Occipital lobe (tissue), 2 donors: ENCODE results near the gene SKAP2. TPM values are rescaled to one million over a fixed set of nuclear protein-coding genes. Genes with fewer than 3 reads are reported as not detected.

Experiments
- DNase-seq: peaks from one replicate; lab custom pipeline; 2025; lab: John Stamatoyannopoulos, UW
- total RNA-seq: library from RNA; depleted of rRNA; stranded (reverse); fragments of >200 nt; gene quantifications from one replicate; pipeline ENCODE4 v1.2.3, GENCODE V29; 2014

The SKAP2 gene
- total RNA-seq, 1 donor from 2014 or later, result 1.2 TPM

DNA sequence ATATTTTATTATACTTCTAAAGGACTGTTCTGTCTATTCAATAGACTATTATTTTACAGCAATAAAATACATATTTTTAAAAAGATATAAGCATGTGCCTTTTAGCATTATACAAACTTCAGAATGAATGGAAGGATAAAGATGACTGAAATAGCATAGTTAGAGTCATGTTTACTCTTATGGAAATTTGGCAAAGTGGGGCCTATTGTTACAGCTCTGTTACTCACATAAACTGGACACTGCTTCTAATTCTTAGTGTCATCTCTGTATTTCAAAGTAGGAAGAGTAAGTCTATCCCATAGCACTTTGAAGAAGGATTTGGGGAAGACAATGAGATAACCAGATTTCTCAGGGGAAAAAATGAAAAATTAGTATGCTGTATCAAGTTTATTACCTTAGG lies 168.2 kb downstream of the SKAP2 start:
- DNase-seq, result no peak

DNA sequence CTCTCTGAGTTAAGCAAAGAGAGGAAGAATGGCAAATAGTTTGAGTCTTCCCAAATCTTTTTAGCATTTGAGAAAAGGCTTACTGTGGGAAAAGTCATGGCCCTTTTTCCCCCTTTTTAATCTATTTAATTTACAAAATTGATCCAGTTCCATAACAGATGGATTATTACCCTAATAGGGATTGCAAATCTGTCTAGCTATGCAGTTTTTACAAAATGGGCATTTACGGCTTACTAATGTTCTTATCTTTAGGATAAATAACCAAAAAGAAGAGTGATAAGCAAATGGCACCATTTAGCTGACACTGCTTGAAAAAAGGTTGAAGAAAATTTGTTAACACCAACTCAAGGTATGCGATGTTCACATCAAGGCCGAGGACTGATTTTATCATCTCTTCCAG lies 169.7 kb downstream of the SKAP2 start:
- DNase-seq, result no peak

DNA sequence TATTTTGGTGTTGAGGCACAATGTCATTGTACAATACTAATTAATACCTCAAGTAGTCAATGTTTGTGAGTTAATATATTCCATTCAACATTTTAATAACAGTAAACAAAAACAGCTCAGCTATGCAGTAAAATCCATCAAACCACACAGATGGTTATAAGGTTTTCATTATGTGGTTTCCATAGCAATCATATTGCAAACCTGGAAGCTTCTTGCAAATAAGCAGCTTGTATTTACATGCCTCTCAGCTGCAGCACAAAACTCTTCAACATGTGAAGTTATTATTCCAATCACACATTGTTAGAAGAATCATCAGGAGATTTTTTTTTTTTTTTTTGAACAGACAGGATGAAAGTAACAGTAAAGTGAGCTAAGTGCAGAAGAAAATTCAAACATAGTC lies 170.2 kb downstream of the SKAP2 start:
- DNase-seq, result no peak

DNA sequence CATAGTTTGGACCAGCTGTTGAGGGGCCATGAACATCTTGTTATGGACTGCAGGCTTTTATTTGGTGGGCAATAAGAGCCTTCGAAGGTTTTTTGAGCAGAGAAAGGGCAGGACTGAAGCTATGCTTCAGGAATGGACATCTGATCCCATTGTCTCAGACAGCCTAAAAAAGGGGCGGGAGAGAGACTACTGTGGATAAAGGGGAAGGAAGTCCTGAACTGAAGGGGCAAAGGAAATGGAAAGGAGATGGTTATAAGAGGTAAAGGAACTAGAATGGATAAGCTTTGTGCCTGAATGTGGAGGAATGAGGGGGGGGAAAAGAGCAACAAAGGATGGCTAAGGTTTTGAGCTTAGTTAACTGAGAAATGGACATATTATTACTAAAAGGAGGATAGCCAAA lies 172.5 kb downstream of the SKAP2 start:
- DNase-seq, result no peak

DNA sequence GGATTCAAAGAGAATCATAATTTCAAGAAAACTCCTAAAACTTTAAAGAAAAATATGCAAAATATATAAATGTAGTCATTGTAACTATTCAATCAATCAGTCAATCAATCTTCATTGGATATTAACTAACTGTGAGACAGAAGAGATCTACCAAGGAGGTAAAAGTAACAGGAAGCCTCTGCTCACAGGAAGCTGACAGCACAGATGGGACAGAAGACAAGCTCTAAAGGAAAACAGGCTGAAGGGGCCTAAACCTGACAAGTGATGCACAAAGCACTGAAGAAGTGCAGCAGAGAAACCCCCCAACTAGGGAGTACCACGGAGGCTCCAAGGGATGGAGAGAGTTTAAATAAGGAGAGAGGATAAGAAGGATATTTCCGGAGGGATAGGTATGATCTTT lies 173.0 kb downstream of the SKAP2 start:
- DNase-seq, result no peak

DNA sequence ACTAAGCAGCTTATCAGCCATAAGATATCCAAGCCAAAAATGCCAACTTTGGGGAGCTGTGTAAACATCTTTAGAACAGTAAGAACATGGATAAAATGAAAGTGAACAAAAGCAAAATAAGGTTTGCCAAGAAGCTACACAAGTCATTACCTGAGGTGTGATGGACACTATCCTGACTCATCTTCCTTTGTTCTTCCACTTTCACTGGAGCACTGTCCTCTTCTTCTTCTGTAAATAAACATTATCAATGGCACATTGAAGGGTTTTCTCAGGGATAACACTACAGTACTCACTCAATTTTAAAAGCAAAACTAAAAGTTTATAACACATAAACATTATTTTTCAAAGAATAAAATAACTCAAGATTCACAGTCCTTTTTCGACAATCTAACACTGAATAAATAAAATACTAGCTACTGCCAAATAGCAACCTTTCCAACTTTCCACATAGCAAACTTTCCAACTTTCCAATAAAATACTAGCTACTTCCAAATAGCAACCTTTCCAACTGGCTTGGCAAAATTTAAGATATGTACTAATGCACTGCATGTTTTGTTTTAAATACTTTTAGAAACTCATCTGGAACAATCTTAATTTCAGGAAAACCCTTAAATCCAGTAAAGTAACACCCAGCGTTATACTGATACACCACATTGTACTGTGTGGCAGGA lies 174.1 kb downstream of the SKAP2 start:
- no peak for DNase-seq

DNA sequence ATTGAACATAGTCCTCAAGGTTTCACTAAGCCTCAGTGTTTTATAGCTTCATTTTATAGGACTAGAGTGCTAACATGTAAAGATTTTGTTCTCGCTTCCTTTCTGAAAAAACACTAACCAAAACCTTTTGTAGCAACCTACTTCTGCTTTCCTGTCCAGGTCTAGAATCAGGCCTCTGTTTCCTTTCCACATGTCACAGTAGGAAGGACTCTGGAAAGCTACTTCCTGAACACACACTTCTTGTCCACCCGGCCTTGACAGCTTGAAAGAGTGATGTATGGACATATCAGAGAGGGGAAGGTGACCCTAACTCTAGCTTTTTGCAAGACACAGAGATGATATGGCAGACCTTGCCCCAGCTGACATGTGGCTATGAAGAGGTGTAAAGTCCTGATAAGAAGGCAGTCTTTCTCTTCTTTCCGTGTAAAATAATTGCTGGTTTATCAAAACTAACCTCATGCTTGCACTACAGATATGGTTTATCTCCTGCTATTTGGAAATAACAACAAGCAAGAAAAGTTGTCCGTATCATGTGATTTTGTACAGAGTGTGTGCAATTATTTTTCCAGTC lies 175.4 kb downstream of the SKAP2 start:
- DNase-seq, result no peak

DNA sequence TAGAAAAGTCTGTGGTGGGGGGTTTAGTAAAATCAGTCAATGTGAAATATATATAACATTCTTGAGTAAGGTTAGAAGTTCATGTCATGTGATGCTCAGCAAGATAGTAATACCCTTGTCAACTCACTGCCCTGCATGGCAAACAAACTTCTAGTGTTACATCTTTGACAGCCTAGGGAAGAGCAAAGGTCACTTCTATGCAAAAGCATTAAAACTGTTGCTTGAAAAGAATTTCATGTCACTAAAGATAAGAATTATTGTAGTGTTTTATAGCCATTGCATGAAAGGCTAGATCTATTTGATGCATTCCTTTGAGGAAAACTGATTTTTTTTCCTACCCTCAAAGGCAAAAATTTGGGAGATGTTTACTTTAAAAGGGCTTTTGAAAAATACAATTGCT lies 176.0 kb downstream of the SKAP2 start:
- DNase-seq, result no peak

DNA sequence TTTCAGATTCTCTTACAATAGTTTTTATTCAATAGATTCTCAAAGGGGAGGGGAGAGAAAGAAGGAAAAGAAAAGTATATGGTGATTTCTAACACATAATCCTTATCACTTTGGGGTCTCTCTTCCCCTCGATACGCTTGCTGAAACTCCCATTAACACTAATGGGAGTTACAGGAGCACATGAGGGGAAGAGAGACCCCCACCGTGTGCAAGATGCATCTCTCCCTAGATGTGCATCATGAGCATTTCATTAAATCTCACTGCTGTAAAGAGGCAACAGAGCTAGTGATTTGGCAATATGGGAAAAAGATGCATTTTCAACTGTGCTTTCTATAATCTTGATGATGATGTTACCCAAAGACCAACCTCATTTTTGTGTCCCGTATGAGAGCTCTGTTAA lies 177.4 kb downstream of the SKAP2 start:
- no peak for DNase-seq

DNA sequence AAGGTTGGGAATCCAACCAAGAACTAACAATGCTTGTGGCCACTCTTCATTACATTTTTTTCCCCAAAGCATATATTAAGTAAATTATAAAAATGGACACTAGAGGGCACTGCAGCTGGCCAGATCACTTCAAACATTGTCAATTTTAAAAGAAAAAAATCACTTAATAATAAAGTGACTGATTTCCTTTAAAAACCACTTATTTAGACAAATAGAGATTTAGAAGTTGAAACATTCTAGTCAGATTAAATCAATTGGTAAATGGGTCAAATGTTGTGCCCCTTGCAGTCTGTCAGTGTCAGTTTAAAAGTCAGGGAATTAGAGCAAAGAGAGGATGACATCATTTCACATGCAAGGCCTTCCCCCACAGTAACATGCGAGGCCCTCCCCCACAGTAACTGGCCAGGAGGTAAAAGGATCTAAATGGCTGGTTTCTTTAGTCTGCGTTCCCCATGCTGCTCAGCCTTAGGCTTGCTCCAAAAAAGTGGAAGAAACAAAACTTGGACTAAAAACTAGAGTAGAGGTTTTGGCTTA lies 177.9 kb downstream of the SKAP2 start:
- DNase-seq, result no peak

DNA sequence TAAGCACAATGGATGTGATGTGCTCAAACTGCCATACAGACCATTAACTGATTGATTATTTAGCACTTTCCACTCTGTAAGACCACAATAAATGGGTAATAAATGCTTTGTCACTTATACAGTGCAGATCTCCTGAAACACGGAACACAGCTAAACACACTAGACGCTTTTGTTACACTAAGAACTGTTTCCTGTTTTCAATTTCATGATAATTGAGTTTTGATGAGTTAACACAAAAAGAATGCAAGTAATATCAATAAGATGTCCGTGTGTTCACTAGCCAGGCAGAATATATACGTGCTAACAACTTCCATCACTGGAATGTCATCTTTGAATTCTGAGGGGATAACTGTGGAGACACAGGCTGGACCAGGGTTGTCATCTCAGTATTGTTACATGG lies 178.8 kb downstream of the SKAP2 start:
- DNase-seq, result no peak

DNA sequence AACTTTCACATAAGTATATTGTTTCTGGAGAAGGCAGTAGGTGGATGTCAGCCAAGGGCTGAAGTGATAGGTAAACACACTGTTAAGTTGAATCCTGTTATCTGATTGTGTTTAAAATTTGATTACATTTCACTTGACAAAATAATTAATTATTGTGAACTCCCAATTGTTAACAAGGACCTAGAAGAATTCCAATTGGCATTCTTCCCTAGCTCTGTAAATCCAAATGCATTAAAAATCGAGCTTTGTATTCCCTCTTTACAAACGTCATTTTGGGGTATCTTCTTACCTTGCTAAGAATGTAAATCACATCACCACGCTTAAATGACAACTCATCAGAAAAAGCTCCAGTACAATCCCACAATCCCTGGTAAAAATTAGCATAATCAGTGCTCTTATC lies 179.9 kb downstream of the SKAP2 start:
- no peak for DNase-seq

DNA sequence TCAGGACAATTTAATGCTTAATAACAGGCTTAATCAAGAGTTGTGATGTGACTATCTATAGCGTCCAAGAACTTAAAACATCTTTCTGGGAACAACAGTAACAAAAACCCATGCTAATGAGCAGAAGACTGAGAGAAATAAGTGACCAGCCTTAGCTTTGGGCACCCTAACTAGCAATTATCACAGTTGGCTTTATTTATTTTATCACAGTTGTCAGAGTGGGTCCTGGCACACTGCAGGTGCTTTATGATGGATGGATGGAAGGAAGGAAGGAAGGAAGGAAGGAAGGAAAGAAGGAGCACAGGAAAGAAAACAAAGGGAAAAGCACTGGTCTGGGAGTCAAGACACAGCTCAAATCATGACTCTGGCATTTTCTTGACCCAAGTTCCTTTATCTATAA lies 181.1 kb downstream of the SKAP2 start:
- DNase-seq, result no peak

DNA sequence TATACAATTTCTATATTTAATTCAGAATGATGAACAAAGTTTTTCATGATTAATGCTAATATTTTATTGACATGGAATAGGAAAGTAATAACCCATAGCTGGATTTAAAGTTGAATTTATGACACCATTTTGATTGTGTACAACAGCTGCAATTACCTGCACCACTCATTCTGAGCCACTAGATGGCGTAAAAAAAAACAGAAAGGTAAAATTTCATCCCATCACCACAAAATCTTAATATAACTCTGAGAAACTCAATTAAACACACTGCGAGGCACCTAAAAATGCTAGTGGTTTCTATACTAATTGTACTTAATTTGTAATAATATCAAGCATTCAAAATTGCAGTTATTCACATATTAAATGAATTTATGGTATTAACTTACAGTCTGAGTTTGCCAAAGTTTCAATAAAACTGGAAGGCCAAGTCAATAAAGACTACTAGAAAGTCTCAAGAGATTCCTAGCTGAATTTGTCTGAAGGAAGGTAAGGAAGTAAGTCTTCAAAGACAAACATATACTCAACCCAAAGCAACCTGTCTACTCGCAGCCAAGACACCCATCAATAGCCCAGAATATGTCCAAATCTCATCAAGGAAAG lies 182.5 kb downstream of the SKAP2 start:
- no peak for DNase-seq

DNA sequence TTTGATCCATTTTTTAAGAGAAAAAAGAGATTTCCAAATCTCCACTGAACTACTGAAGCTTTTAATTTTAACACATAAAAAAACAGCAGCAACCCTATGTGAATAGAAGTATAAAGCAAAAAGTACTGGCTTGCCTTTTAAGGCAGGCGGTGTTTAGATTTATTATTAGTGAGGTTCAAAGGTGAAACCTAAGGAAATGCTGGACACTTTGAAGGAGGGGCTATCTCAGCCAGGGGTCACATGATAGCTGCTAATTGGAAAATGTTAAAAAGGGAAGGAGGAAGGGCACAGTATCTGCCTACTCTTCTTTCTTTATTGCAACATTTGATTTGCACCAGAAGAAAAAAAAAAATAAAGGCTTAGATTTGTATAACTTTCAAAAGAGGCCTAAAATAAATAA lies 183.8 kb downstream of the SKAP2 start:
- no peak for DNase-seq

DNA sequence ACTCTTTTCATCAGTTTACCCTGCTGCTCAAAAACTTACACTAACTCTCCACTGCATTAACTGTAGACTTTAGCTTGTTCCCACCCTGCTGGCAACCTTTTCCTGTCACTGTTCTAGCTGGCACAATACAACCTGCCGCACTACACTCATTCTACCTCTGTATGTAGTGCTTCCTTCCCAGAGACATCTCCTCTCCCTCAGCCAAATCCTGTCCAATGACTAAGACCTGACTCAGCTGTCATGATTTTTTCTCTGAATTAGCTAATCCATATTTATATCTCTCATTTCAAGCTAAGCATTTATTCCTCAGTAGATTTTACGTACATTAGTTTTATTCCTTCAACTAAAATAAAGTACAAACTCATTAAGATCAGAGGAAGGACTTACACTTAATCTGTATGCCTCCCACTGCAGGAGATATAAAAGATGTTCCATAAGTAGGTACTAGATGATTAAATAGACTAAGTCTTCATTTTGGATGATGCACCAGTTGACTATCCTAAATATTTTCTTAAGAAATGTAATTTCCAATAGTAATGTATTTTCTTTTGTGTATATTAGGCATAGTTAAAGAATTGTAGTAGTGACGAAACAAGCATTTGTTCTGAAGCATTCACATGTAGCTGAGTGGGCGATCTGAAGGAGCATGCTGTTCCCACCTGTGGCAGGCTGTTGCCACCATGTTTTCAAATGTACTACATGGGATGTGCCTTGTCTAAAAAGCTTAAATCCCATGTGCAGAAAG lies 189.1 kb downstream of the SKAP2 start:
- DNase-seq, result no peak

DNA sequence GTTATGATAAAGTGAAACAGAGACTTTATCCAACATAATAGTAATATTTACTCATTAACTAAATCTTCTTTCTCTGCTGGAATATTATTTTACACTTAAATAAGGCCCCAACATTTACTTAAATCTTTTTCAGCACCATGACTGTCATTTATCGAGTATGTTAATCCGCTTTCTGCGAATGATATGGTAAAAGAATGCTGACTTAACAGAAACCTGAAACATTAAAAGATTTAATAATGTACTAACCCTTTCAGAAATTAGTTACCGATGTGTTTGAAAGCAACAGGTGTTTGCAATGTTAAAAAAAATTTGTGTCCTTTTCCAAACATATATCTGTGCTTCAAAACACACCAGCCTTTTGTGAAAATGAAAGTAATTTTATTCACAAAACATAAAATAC lies 190.5 kb downstream of the SKAP2 start:
- DNase-seq, result no peak

DNA sequence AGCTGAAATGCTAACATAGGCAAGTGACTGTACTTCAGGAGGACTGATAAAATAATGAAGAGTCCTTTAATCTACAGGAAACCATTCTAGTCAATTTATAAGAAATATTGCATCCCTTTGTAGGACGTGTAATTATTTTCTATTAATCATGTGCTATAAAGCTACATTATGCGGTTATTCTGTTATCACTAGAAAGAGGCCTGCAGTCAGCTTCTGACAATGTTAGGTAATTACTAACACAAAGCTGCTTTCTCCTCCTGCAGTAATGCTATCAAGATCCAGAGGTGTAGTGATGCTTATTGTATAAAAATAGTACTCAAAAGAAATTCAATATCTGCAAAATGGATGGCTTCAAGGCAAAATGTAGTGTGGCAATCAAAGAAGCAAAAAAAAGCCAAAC lies 191.1 kb downstream of the SKAP2 start:
- DNase-seq, result no peak

DNA sequence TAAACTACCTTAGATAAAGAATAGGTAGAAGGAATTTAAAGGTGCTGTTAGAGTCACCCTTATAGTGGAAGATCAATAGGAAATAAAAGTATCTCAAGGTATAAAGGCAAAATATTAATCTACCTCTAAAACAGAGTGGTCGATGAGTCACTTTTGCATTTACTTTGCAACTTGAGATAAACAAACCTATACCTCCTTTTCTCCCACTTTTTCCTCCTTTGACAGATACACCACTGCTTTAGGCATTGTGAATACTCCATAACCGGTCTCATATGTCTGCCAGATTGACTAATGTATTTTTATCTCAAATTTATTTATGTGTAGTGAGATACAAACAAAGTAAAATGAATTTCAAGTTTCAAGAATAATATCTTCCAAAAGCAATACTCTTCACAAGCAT lies 193.5 kb downstream of the SKAP2 start:
- DNase-seq, result no peak

DNA sequence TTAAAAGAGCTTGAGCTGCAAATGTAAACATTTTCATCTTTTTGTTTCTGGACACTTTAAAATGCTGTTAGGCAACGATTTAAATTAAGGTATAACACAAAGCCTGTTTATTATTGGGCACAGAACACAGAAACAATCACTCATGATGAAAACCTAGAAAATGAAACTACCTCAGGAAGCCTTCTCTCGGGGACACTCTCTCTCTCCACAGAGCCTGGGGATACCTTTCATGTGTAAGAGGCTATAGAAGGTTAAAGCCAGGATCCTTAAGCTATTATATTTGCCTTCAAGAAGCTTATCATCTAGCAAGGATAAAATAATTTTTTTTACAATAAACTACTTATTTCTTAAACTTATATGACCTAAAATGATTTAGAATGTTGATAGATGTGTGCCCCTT lies 194.1 kb downstream of the SKAP2 start:
- DNase-seq, result no peak

DNA sequence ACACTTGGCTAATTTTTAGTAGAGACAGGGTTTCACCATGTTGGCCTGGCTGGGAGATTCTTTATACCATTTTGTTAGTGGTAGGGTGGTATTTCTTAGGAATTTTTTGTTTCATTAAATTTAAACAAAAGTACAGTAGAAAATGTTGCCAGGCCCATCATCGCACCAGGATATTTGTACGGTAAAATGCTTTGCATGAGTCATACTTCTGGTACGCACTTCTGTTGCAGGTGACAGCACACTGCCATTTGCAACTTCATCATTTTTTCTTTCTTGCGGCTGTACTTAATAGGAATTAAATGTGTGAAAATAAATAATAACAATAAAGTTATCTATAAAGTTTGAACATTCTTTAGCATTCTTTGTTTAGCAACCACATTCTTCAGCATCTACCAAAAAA lies 195.6 kb downstream of the SKAP2 start:
- DNase-seq, result no peak

DNA sequence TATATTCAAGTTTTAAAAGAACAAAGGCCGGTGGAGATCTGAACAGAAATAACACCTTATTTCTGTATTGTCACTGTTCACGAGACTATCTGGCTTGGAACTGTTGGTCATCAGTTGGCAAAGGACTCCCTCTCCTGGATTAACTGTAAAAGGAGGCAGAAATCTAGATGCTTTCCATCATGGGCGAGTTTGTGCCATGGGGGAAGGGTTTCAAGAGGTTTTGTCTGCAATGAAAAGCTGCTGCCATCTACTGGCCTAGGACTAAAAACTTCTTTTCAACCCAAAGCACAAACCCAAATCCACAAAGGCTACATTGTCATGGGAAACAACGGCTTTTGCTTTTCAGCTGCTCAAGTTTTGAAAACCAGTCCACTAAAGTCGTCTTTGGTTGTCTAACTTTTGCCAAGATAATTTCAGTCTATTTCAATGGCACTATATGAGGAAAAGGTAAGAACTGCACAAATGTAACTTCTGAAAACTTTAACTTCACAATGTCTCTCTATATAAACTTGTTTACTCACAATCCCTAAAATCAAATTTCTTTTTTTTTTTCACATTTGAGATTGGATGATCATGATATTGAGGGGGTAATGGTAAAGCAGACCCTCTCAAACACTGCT lies 196.8 kb downstream of the SKAP2 start:
- peak; percentile 78 for DNase-seq
